SK-N-SH treated with all-trans-retinoic acid at 6 μM for 48 hours (cell line): ENCODE results near the gene BST1.
"Not testable (repeated sequence)": the region's sequence is repeated elsewhere in the genome, so short reads cannot be mapped to it uniquely, and the experiment has no call there.

ENCODE experiments used
- ATAC-seq: fragments of 200-7000 bp; cut with Tn5 transposase; 3 replicates; pipeline ENCODE4 v1.9.1; 2020; ENCODE audit warnings: mild to moderate bottlenecking, moderate library complexity
- ARNTL ChIP-seq: fragments of 450-650 bp; formaldehyde crosslinking; IDR thresholded peaks from 2 replicates; pipeline ENCODE4 v1.5.0; 2020; ENCODE audit warnings: low read depth, mild to moderate bottlenecking, moderate library complexity, borderline replicate concordance
- BACH2 ChIP-seq: fragments of 250-450 bp; sonication (Bioruptor Pico); IDR thresholded peaks from 2 replicates; pipeline ENCODE4 v1.9.0; 2021; ENCODE audit warnings: mild to moderate bottlenecking, borderline replicate concordance
- CSDC2 ChIP-seq: fragments of 250-450 bp; sonication (Bioruptor Pico); IDR thresholded peaks from 2 replicates; pipeline ENCODE4 v1.5.0; 2020; ENCODE audit warnings: mild to moderate bottlenecking, moderate library complexity
- ESRRG ChIP-seq: fragments of 250-450 bp; sonication (Bioruptor Pico); IDR thresholded peaks from 2 replicates; pipeline ENCODE4 v1.6.1; 2021; ENCODE audit warnings: mild to moderate bottlenecking
- GLIS3 ChIP-seq: fragments of 250-450 bp; sonication (Bioruptor Pico); IDR thresholded peaks from 2 replicates; pipeline ENCODE4 v1.5.0; 2020; ENCODE audit warnings: mild to moderate bottlenecking, moderate library complexity
- PPARA ChIP-seq: fragments of 250-450 bp; sonication (Bioruptor Pico); IDR thresholded peaks from 2 replicates; pipeline ENCODE4 v1.5.0; 2020; ENCODE audit warnings: mild to moderate bottlenecking, borderline replicate concordance
- SNAI2 ChIP-seq: fragments of 250-450 bp; sonication (Bioruptor Pico); IDR thresholded peaks from 2 replicates; pipeline ENCODE4 v1.5.0; 2020; ENCODE audit warnings: mild to moderate bottlenecking, moderate library complexity
- TOX ChIP-seq: fragments of 250-450 bp; sonication (Bioruptor Pico); IDR thresholded peaks from 2 replicates; pipeline ENCODE4 v1.8.0; 2021; ENCODE audit warnings: mild to moderate bottlenecking, moderate library complexity, borderline replicate concordance
- ZC3H10 ChIP-seq: fragments of 250-450 bp; sonication (Bioruptor Pico); IDR thresholded peaks from 2 replicates; pipeline ENCODE4 v1.5.1; 2021; ENCODE audit warnings: mild to moderate bottlenecking, moderate library complexity
- ZFP3 ChIP-seq: fragments of 250-450 bp; sonication (Bioruptor Pico); IDR thresholded peaks from 2 replicates; pipeline ENCODE4 v1.5.0; 2020; ENCODE audit warnings: mild to moderate bottlenecking, moderate library complexity
- ZFP30 ChIP-seq: fragments of 450-650 bp; formaldehyde crosslinking; IDR thresholded peaks from 2 replicates; pipeline ENCODE4 v1.5.0; 2022; ENCODE audit warnings: mild to moderate bottlenecking, moderate library complexity
- ZNF565 ChIP-seq: fragments of 450-650 bp; formaldehyde crosslinking; conservative IDR thresholded peaks from 2 replicates; pipeline ENCODE4 v1.5.0; 2020; ENCODE audit warnings: low read depth, mild to moderate bottlenecking, moderate library complexity
- ZNF70 ChIP-seq: fragments of 450-650 bp; formaldehyde crosslinking; IDR thresholded peaks from 2 replicates; pipeline ENCODE4 v1.5.0; 2020; ENCODE audit warnings: mild to moderate bottlenecking, moderate library complexity
- ZNF8 ChIP-seq: fragments of 450-650 bp; formaldehyde crosslinking; IDR thresholded peaks from 2 replicates; pipeline ENCODE4 v1.5.0; 2020; ENCODE audit warnings: mild to moderate bottlenecking, moderate library complexity
- TF ChIP-seq, protein P1 (sequence below): fragments of 250-450 bp; sonication (Bioruptor Pico); IDR thresholded peaks from 2 replicates; pipeline ENCODE4 v1.8.0; 2021; ENCODE audit warnings: low read depth, mild to moderate bottlenecking, moderate library complexity, borderline replicate concordance
- TF ChIP-seq, protein P2 (sequence below): fragments of 250-450 bp; sonication (Bioruptor Pico); IDR thresholded peaks from 2 replicates; pipeline ENCODE4 v1.5.0; 2020; ENCODE audit warnings: mild to moderate bottlenecking, moderate library complexity
- TF ChIP-seq, protein P3 (sequence below): fragments of 250-450 bp; sonication (Bioruptor Pico); IDR thresholded peaks from 2 replicates; pipeline ENCODE4 v1.5.1; 2021; ENCODE audit warnings: mild to moderate bottlenecking, moderate library complexity
- TF ChIP-seq, protein P4 (sequence below): fragments of 250-450 bp; sonication (Bioruptor Pico); IDR thresholded peaks from 2 replicates; pipeline ENCODE4 v1.8.0; 2020; ENCODE audit warnings: mild to moderate bottlenecking, moderate library complexity, borderline replicate concordance
- TF ChIP-seq, protein P5 (sequence below): fragments of 250-450 bp; sonication (Bioruptor Pico); IDR thresholded peaks from 2 replicates; pipeline ENCODE4 v1.5.1; 2020; ENCODE audit warnings: low read depth, mild to moderate bottlenecking, moderate library complexity

The BST1 gene

DNA sequence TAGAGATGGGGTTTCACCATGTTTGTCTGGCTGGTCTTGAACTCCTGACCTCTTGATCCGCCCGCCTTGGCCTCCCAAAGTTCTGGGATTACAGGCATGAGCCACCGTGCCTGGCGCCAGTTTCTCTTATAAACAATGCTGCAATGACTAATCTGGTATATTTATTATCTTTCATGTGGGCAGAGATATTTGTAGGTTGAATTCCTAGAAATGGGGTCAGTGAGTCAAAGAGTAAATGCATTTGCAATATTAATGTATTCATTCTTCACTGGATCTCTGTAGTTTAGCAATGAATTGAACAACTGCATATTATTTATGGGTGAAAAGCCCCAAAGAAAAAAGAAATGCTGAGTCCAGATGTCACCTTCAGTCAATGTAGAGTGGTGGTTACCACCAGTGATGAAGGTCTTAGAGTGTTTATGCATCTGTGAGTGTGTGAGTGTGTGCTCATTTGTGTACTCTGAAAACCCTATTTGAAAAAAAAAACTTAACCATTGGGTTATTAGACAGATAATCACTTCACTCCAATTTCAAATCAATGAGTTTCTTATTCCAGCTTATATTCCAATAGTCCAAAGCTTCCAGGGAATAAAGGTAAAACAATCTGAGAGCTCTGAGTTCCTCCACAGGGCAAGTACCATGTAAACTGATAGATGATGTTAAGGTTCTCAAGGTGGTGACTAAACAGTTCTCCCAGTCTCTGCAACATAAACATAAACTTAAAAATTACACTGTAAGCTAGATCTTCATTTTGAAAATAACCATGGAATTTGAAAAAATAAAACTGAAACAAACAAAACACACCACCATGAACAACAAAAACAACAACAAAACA, 52.7 kb downstream of the BST1 start:
- TF ChIP-seq BACH2 (CRISPR knock-in tag) (no peak), ESRRG (no peak), PPARA (CRISPR knock-in tag) (no peak)
- TF ChIP-seq, protein P1, sequence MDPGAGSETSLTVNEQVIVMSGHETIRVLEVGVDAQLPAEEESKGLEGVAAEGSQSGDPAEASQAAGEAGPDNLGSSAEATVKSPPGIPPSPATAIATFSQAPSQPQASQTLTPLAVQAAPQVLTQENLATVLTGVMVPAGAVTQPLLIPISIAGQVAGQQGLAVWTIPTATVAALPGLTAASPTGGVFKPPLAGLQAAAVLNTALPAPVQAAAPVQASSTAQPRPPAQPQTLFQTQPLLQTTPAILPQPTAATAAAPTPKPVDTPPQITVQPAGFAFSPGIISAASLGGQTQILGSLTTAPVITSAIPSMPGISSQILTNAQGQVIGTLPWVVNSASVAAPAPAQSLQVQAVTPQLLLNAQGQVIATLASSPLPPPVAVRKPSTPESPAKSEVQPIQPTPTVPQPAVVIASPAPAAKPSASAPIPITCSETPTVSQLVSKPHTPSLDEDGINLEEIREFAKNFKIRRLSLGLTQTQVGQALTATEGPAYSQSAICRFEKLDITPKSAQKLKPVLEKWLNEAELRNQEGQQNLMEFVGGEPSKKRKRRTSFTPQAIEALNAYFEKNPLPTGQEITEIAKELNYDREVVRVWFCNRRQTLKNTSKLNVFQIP (CRISPR knock-in tag): no peak
- no peak for ATAC-seq

DNA sequence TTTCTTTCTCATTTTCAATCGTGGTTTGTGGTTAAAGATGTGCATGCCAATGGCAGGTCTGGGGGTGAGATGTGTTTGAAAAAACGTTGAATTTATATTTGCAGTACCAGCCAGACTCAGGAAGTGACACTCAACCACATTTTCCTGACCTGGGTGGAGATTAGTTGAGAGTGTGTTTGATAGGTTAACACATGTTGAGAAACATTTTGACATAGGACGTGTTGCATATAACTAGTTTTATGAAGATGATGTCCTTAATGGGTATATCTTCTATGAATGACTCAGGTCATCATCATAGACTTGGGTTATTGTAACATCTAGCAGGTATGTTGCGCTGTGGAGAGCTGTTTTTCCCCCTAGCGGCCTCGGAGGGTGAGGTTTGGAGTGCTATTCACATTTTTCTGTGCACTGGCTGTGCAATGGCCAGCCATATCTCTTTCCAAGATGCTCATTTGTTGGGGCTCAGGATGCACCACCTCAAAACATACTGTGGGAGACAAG, 53.5 kb downstream of the BST1 start:
- TF ChIP-seq ZNF565 (CRISPR knock-in tag) (no peak), ARNTL (CRISPR knock-in tag) (no peak), CSDC2 (CRISPR knock-in tag) (no peak), ZNF70 (CRISPR knock-in tag) (no peak)
- ATAC-seq: no peak

DNA sequence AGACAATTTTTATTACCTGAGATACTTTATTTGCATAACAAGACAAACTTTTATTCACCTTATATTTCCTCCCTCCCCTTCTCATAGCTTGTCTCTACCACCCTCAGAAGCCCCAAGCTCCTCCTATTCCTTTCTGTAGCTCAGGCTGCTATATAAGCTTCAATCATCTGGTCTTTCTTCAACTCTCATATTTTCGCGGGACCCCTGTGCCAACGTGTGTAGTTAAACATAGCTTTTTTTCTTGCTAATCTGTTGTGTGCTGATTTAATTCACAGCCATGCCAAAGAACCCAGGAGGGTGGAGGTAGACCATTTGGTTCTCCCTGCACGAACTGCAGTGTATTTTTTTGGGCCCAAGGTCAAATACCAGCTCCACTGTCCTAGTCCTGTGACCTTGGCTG, 54.2 kb downstream of the BST1 start:
- no peak for ATAC-seq

DNA sequence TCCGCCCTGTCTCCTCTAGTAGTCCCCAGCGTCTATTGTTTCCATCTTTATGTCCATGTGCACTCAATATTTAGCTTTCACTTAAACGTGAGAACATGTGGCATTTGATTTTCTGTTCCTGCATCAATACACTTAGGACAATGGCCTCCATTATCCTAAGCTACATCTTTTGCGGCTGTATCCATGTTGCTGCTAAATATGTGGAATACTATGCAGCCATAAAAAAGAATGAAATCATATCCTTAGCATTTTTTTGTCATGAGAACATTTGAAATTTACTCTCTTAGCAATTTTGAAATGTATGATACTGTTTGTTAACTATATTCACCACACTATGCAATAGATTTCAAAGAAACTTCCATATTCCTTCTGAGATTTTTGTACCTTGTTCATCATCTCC, 55.4 kb downstream of the BST1 start:
- TF ChIP-seq, protein P2, sequence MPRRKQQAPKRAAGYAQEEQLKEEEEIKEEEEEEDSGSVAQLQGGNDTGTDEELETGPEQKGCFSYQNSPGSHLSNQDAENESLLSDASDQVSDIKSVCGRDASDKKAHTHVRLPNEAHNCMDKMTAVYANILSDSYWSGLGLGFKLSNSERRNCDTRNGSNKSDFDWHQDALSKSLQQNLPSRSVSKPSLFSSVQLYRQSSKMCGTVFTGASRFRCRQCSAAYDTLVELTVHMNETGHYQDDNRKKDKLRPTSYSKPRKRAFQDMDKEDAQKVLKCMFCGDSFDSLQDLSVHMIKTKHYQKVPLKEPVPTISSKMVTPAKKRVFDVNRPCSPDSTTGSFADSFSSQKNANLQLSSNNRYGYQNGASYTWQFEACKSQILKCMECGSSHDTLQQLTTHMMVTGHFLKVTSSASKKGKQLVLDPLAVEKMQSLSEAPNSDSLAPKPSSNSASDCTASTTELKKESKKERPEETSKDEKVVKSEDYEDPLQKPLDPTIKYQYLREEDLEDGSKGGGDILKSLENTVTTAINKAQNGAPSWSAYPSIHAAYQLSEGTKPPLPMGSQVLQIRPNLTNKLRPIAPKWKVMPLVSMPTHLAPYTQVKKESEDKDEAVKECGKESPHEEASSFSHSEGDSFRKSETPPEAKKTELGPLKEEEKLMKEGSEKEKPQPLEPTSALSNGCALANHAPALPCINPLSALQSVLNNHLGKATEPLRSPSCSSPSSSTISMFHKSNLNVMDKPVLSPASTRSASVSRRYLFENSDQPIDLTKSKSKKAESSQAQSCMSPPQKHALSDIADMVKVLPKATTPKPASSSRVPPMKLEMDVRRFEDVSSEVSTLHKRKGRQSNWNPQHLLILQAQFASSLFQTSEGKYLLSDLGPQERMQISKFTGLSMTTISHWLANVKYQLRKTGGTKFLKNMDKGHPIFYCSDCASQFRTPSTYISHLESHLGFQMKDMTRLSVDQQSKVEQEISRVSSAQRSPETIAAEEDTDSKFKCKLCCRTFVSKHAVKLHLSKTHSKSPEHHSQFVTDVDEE (CRISPR knock-in tag): no peak
- TF ChIP-seq, protein P3, sequence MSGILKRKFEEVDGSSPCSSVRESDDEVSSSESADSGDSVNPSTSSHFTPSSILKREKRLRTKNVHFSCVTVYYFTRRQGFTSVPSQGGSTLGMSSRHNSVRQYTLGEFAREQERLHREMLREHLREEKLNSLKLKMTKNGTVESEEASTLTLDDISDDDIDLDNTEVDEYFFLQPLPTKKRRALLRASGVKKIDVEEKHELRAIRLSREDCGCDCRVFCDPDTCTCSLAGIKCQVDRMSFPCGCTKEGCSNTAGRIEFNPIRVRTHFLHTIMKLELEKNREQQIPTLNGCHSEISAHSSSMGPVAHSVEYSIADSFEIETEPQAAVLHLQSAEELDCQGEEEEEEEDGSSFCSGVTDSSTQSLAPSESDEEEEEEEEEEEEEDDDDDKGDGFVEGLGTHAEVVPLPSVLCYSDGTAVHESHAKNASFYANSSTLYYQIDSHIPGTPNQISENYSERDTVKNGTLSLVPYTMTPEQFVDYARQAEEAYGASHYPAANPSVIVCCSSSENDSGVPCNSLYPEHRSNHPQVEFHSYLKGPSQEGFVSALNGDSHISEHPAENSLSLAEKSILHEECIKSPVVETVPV (CRISPR knock-in tag): no peak
- TF ChIP-seq ARNTL (CRISPR knock-in tag) (no peak), TOX (CRISPR knock-in tag) (no peak), ZNF70 (CRISPR knock-in tag) (no peak), ZC3H10 (CRISPR knock-in tag) (no peak), ZNF8 (CRISPR knock-in tag) (no peak), ZFP30 (CRISPR knock-in tag) (no peak), SNAI2 (CRISPR knock-in tag) (no peak), ESRRG (no peak), GLIS3 (CRISPR knock-in tag) (no peak)
- TF ChIP-seq, protein P4, sequence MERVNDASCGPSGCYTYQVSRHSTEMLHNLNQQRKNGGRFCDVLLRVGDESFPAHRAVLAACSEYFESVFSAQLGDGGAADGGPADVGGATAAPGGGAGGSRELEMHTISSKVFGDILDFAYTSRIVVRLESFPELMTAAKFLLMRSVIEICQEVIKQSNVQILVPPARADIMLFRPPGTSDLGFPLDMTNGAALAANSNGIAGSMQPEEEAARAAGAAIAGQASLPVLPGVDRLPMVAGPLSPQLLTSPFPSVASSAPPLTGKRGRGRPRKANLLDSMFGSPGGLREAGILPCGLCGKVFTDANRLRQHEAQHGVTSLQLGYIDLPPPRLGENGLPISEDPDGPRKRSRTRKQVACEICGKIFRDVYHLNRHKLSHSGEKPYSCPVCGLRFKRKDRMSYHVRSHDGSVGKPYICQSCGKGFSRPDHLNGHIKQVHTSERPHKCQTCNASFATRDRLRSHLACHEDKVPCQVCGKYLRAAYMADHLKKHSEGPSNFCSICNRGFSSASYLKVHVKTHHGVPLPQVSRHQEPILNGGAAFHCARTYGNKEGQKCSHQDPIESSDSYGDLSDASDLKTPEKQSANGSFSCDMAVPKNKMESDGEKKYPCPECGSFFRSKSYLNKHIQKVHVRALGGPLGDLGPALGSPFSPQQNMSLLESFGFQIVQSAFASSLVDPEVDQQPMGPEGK (CRISPR knock-in tag): no peak
- no peak for ATAC-seq

More for the DNA sequence above, 54.2 kb downstream of the BST1 start:
- TF ChIP-seq BACH2 (CRISPR knock-in tag) (no peak), ZNF8 (CRISPR knock-in tag) (no peak), ZNF70 (CRISPR knock-in tag) (no peak), ZC3H10 (CRISPR knock-in tag) (no peak), ZFP3 (CRISPR knock-in tag) (no peak)
- TF ChIP-seq, protein P5, sequence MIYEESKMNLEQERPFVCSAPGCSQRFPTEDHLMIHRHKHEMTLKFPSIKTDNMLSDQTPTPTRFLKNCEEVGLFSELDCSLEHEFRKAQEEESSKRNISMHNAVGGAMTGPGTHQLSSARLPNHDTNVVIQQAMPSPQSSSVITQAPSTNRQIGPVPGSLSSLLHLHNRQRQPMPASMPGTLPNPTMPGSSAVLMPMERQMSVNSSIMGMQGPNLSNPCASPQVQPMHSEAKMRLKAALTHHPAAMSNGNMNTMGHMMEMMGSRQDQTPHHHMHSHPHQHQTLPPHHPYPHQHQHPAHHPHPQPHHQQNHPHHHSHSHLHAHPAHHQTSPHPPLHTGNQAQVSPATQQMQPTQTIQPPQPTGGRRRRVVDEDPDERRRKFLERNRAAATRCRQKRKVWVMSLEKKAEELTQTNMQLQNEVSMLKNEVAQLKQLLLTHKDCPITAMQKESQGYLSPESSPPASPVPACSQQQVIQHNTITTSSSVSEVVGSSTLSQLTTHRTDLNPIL (CRISPR knock-in tag): no peak
- TF ChIP-seq, protein P1 (CRISPR knock-in tag): no peak

DNA sequence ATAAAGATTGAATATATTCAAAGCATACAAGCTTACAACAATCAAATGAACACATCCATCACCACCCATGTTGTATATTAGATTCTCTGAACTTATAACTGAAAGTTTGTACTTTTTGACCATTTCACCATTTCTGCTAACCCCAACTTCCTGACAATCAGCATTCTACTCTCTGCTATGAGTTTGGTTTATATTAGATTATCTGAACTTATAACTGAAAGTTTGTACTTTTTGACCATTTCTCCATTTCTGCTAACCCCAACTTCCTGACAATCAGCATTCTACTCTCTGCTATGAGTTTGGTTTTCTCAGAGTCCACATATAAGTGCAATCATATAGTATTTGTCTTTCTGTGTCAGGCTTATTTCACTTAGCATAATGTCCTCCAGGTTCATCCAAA, 59.6 kb downstream of the BST1 start:
- not testable (repeated sequence) for ATAC-seq
